IMR-90 (cell line): ENCODE measurements around the gene GRM5.
A peak's percentile ranks its signal among the peaks of the same experiment; 100 is the strongest.

Experiments
- BHLHE40 ChIP-seq: fragments of 150-350 bp; IDR thresholded peaks from 2 replicates; pipeline ENCODE4 v1.6.1; 2016; ENCODE audit warnings: mild to moderate bottlenecking, low read depth, low read length
- CEBPB ChIP-seq: IDR thresholded peaks from 2 replicates; pipeline ENCODE4 v1.6.1; 2012; ENCODE audit warnings: low read depth, low read length, improper control_type of control experiment
- ELK1 ChIP-seq: fragments of 150-350 bp; IDR thresholded peaks from 2 replicates; pipeline ENCODE4 v1.6.1; 2016; ENCODE audit warnings: low read depth, mild to moderate bottlenecking, low read length, moderate library complexity, borderline replicate concordance
- MAFK ChIP-seq: IDR thresholded peaks from 2 replicates; pipeline ENCODE4 v1.6.1; 2012; ENCODE audit warnings: low read depth, low read length, improper control_type of control experiment
- MXI1 ChIP-seq: IDR thresholded peaks from 2 replicates; pipeline ENCODE4 v1.6.1; 2012; ENCODE audit warnings: low read depth, mild to moderate bottlenecking, low read length, moderate library complexity, borderline replicate concordance
- POLR2A ChIP-seq: IDR thresholded peaks from 2 replicates; pipeline ENCODE4 v1.6.1; 2012; ENCODE audit warnings: mild to moderate bottlenecking, low read depth, low read length
- RAD21 ChIP-seq: IDR thresholded peaks from 2 replicates; pipeline ENCODE4 v1.6.1; 2012; ENCODE audit warnings: low read length, improper control_type of control experiment
- RCOR1 ChIP-seq: IDR thresholded peaks from 2 replicates; pipeline ENCODE4 v1.6.1; 2012; ENCODE audit warnings: mild to moderate bottlenecking, low read length, improper control_type of control experiment; ENCODE audit not compliant: insufficient replicate concordance
- RFX5 ChIP-seq: IDR thresholded peaks from 2 replicates; pipeline ENCODE4 v1.8.0; 2012; ENCODE audit warnings: low read depth, mild to moderate bottlenecking, low read length, moderate library complexity
- USF2 ChIP-seq: fragments of 150-350 bp; IDR thresholded peaks from 2 replicates; pipeline ENCODE4 v1.6.1; 2017; ENCODE audit warnings: mild to moderate bottlenecking, antibody characterized with exemption, low read length, low read depth
- TF ChIP-seq, protein P1 (sequence below): conservative IDR thresholded peaks from 2 replicates; pipeline ENCODE4 v1.5.1; 2012; ENCODE audit warnings: mild to moderate bottlenecking, low read depth, low read length, improper control_type of control experiment

DNA sequence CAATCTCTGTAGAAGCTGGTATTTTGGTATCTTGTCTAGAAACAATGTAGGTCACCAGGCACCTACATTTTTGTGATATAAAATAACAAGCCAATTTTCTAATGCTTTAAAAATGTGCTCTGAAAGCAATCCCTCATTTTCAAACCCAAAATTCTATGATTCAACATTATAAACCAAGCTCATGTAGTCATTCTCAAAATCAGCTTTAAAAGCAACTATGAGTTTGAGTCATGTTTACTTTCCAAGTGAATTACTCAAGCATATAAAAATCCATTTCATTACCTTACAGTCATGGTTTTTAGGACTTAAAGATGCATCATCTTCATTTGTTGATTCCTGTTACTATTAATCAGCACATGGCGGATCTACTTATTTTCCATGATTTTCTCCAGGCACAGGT is 216.4 kb downstream of the GRM5 start:
- TF ChIP-seq POLR2A: no peak
- TF ChIP-seq, protein P1, sequence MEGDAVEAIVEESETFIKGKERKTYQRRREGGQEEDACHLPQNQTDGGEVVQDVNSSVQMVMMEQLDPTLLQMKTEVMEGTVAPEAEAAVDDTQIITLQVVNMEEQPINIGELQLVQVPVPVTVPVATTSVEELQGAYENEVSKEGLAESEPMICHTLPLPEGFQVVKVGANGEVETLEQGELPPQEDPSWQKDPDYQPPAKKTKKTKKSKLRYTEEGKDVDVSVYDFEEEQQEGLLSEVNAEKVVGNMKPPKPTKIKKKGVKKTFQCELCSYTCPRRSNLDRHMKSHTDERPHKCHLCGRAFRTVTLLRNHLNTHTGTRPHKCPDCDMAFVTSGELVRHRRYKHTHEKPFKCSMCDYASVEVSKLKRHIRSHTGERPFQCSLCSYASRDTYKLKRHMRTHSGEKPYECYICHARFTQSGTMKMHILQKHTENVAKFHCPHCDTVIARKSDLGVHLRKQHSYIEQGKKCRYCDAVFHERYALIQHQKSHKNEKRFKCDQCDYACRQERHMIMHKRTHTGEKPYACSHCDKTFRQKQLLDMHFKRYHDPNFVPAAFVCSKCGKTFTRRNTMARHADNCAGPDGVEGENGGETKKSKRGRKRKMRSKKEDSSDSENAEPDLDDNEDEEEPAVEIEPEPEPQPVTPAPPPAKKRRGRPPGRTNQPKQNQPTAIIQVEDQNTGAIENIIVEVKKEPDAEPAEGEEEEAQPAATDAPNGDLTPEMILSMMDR: no peak
- TF ChIP-seq ELK1: no peak
- no peak for TF ChIP-seq BHLHE40
- TF ChIP-seq CEBPB: no peak
- no peak for TF ChIP-seq RFX5
- no peak for TF ChIP-seq USF2
- no peak for TF ChIP-seq RAD21
- TF ChIP-seq RCOR1: peak; percentile 20
- TF ChIP-seq MXI1: no peak
- TF ChIP-seq MAFK: no peak
